GM23338 (cell line): ENCODE measurements around the gene ZCCHC8. TPM values are rescaled to one million over a fixed set of nuclear protein-coding genes. Genes with fewer than 3 reads are reported as not detected.

Experiments used
- ATAC-seq: fragments of 200-7000 bp; cut with Tn5 transposase; 3 replicates; pipeline ENCODE4 v1.9.1; 2020
- DNase-seq: peaks from one replicate; pipeline ENCODE4 v3.0.0-alpha.2; 2015; ENCODE audit warnings: low spot score
- H2AFZ ChIP-seq: fragments of 200-600 bp; sonication (generic); 2 replicates; pipeline ENCODE4 v1.8.0; 2016; ENCODE audit warnings: antibody characterized with exemption, mild to moderate bottlenecking, moderate library complexity
- H3F3A ChIP-seq: fragments of 200-600 bp; sonication (generic); replicated peaks from 2 replicates; pipeline ENCODE4 v1.8.0; 2017; ENCODE audit warnings: antibody characterized with exemption, mixed run types, low read depth
- H3K27ac ChIP-seq: fragments of 200-600 bp; sonication (generic); 2 replicates; pipeline ENCODE4 v1.6.1; 2016; ENCODE audit warnings: low read depth
- H3K27me3 ChIP-seq: fragments of 200-600 bp; sonication (generic); 2 replicates; pipeline ENCODE4 v1.8.0; 2016; ENCODE audit warnings: mild to moderate bottlenecking, mixed run types, moderate library complexity; ENCODE audit not compliant: insufficient read depth
- H3K36me3 ChIP-seq: fragments of 200-600 bp; sonication (generic); 2 replicates; pipeline ENCODE4 v1.8.0; 2016; ENCODE audit warnings: mild to moderate bottlenecking; ENCODE audit not compliant: insufficient read depth
- H3K4me1 ChIP-seq: fragments of 200-600 bp; sonication (generic); 2 replicates; pipeline ENCODE4 v1.8.0; 2016; ENCODE audit warnings: mild to moderate bottlenecking, moderate library complexity; ENCODE audit not compliant: insufficient read depth
- H3K4me2 ChIP-seq: fragments of 200-600 bp; sonication (generic); 2 replicates; pipeline ENCODE4 v1.7.1; 2017; ENCODE audit warnings: mixed run types
- H3K4me3 ChIP-seq: fragments of 200-600 bp; sonication (generic); 2 replicates; pipeline ENCODE4 v1.6.1; 2016; ENCODE audit warnings: mixed run types
- H3K79me2 ChIP-seq: fragments of 200-600 bp; sonication (generic); replicated peaks from 2 replicates; pipeline ENCODE4 v1.8.0; 2017; ENCODE audit warnings: mild to moderate bottlenecking; ENCODE audit not compliant: insufficient read depth
- H3K9me2 ChIP-seq: fragments of 200-600 bp; sonication (generic); 2 replicates; pipeline ENCODE4 v1.8.0; 2017; ENCODE audit not compliant: insufficient read depth
- H4K20me1 ChIP-seq: fragments of 200-600 bp; sonication (generic); replicated peaks from 2 replicates; pipeline ENCODE4 v1.8.0; 2017; ENCODE audit warnings: mild to moderate bottlenecking; ENCODE audit not compliant: insufficient read depth
- H3K27ac Mint-ChIP-seq: 2 replicates; pipeline ENCODE4 v1.8.0; 2020; ENCODE audit warnings: inconsistent platforms, mild to moderate bottlenecking, moderate library complexity, mixed read lengths
- H3K27me3 Mint-ChIP-seq: 3 replicates; pipeline ENCODE4 v1.8.0; 2022; ENCODE audit warnings: low read depth, mild to moderate bottlenecking, moderate library complexity, mixed read lengths, inconsistent platforms; ENCODE audit not compliant: insufficient read depth, poor library complexity
- H3K36me3 Mint-ChIP-seq: 3 replicates; pipeline ENCODE4 v1.8.0; 2021; ENCODE audit warnings: low read depth, mild to moderate bottlenecking, inconsistent platforms, moderate library complexity, mixed read lengths
- H3K4me1 Mint-ChIP-seq: 3 replicates; pipeline ENCODE4 v1.8.0; 2020; ENCODE audit warnings: mild to moderate bottlenecking, inconsistent platforms, mixed read lengths
- H3K4me3 Mint-ChIP-seq: 3 replicates; pipeline ENCODE4 v1.8.0; 2021; ENCODE audit warnings: moderate library complexity, mild to moderate bottlenecking, inconsistent platforms, mixed read lengths
- H3K9me3 Mint-ChIP-seq: 3 replicates; pipeline ENCODE4 v1.8.0; 2020; ENCODE audit warnings: moderate library complexity, mild to moderate bottlenecking, inconsistent platforms, mixed read lengths
- CREB1 ChIP-seq: fragments of 250-450 bp; sonication (Bioruptor Pico); IDR thresholded peaks from 2 replicates; pipeline ENCODE4 v1.5.0; 2020; ENCODE audit warnings: low read depth, mild to moderate bottlenecking, moderate library complexity
- EZH2 ChIP-seq: fragments of 200-600 bp; sonication (generic); IDR thresholded peaks from one replicate; pipeline ENCODE4 v1.8.0; 2017; ENCODE audit warnings: antibody characterized with exemption, mild to moderate bottlenecking, low read depth; ENCODE audit not compliant: unreplicated experiment
- EZH2phosphoT487 ChIP-seq: fragments of 200-600 bp; sonication (generic); IDR thresholded peaks from one replicate; pipeline ENCODE4 v1.8.1; 2018; ENCODE audit warnings: antibody characterized with exemption; ENCODE audit not compliant: unreplicated experiment
- JUNB ChIP-seq: IDR thresholded peaks from one replicate; pipeline ENCODE4 v1.6.1; 2016; ENCODE audit warnings: antibody characterized with exemption; ENCODE audit not compliant: unreplicated experiment
- NANOG ChIP-seq: IDR thresholded peaks from 2 replicates; pipeline ENCODE4 v1.6.1; 2016; ENCODE audit warnings: antibody characterized with exemption, borderline replicate concordance
- POLR2AphosphoS5 ChIP-seq: IDR thresholded peaks from 2 replicates; pipeline ENCODE4 v1.6.1; 2016; ENCODE audit warnings: antibody characterized with exemption, low read depth
- REST ChIP-seq: IDR thresholded peaks from one replicate; pipeline ENCODE4 v1.6.1; 2018; ENCODE audit warnings: antibody characterized with exemption; ENCODE audit not compliant: unreplicated experiment
- STAT1 ChIP-seq: IDR thresholded peaks from one replicate; pipeline ENCODE4 v1.6.1; 2016; ENCODE audit warnings: antibody characterized with exemption; ENCODE audit not compliant: unreplicated experiment
- ZNF114 ChIP-seq: fragments of 250-450 bp; sonication (Bioruptor Pico); IDR thresholded peaks from 2 replicates; pipeline ENCODE4 v1.5.0; 2020; ENCODE audit warnings: mild to moderate bottlenecking, moderate library complexity
- ZNF331 ChIP-seq: fragments of 250-450 bp; sonication (Bioruptor Pico); IDR thresholded peaks from 2 replicates; pipeline ENCODE4 v1.5.0; 2020; ENCODE audit warnings: low read depth, mild to moderate bottlenecking, moderate library complexity
- polyA plus RNA-seq: library from polyadenylated mRNA; unstranded; fragments of >200 nt; fragmentation: Nextera tagmentation; extraction: Ambion mirVana; gene quantifications from 2 replicates; pipeline ENCODE4 v1.2.1, GENCODE V29; 2016
- total RNA-seq: library from RNA; depleted of rRNA; stranded (reverse); fragments of >200 nt; shearing (Covaris generic); gene quantifications from 2 replicates; pipeline ENCODE4 v1.2.3, GENCODE V29; 2014
- TF ChIP-seq, protein P1 (sequence below), 2 experiments: fragments of 200-600 bp in 1 of 2; sonication (generic) in 1 of 2; conservative IDR thresholded peaks; 2 replicates each; pipeline versions ENCODE4 v1.5.1 to v1.6.1; 2016 to 2017; ENCODE audit warnings: antibody characterized with exemption in 2 of 2, low read depth in 2 of 2, mild to moderate bottlenecking in 2 of 2, moderate library complexity in 1 of 2
- TF ChIP-seq, protein P2 (sequence below): IDR thresholded peaks from 2 replicates; pipeline ENCODE4 v1.6.1; 2016; ENCODE audit warnings: antibody characterized with exemption
- TF ChIP-seq, protein P3 (sequence below): fragments of 250-450 bp; sonication (Bioruptor Pico); IDR thresholded peaks from 2 replicates; pipeline ENCODE4 v1.5.0; 2020; ENCODE audit warnings: mild to moderate bottlenecking, moderate library complexity

Gene ZCCHC8
- total and polyA plus RNA-seq, 2 experiments from 2014 or later: 23.9 to 39.0 TPM

- Histone ChIP-seq H3K4me3 (no peak overlapping the region), H3K27ac (no peak overlapping the region), H3K36me3 (peaks cover 46% of the 10 kb centered on the region), H4K20me1 (peaks cover 7% of the 10 kb centered on the region), H3K4me2 (no peak overlapping the region), H2AFZ (no peak overlapping the region), H3K79me2 (no peaks in the 10 kb centered on the region), H3K9me2 (no peaks in the 10 kb centered on the region), H3K27me3 (no peaks in the 10 kb centered on the region), H3F3A (0 out of 2 replicates have a peak, but pooled peaks cover 7% of the 10 kb centered on the region), H3K4me1 (no peaks in the 10 kb centered on the region)
- TF ChIP-seq CREB1 (CRISPR knock-in tag): no peak
- TF ChIP-seq POLR2AphosphoS5: no peak
- TF ChIP-seq, protein P1, sequence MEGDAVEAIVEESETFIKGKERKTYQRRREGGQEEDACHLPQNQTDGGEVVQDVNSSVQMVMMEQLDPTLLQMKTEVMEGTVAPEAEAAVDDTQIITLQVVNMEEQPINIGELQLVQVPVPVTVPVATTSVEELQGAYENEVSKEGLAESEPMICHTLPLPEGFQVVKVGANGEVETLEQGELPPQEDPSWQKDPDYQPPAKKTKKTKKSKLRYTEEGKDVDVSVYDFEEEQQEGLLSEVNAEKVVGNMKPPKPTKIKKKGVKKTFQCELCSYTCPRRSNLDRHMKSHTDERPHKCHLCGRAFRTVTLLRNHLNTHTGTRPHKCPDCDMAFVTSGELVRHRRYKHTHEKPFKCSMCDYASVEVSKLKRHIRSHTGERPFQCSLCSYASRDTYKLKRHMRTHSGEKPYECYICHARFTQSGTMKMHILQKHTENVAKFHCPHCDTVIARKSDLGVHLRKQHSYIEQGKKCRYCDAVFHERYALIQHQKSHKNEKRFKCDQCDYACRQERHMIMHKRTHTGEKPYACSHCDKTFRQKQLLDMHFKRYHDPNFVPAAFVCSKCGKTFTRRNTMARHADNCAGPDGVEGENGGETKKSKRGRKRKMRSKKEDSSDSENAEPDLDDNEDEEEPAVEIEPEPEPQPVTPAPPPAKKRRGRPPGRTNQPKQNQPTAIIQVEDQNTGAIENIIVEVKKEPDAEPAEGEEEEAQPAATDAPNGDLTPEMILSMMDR (conservative IDR thresholded peaks at IDR 0.05; ENCODE audit: low read depth in 2 of 2): no peak
- no peak for TF ChIP-seq EZH2
- TF ChIP-seq, protein P2, sequence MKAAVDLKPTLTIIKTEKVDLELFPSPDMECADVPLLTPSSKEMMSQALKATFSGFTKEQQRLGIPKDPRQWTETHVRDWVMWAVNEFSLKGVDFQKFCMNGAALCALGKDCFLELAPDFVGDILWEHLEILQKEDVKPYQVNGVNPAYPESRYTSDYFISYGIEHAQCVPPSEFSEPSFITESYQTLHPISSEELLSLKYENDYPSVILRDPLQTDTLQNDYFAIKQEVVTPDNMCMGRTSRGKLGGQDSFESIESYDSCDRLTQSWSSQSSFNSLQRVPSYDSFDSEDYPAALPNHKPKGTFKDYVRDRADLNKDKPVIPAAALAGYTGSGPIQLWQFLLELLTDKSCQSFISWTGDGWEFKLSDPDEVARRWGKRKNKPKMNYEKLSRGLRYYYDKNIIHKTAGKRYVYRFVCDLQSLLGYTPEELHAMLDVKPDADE: no peak
- TF ChIP-seq, protein P3, sequence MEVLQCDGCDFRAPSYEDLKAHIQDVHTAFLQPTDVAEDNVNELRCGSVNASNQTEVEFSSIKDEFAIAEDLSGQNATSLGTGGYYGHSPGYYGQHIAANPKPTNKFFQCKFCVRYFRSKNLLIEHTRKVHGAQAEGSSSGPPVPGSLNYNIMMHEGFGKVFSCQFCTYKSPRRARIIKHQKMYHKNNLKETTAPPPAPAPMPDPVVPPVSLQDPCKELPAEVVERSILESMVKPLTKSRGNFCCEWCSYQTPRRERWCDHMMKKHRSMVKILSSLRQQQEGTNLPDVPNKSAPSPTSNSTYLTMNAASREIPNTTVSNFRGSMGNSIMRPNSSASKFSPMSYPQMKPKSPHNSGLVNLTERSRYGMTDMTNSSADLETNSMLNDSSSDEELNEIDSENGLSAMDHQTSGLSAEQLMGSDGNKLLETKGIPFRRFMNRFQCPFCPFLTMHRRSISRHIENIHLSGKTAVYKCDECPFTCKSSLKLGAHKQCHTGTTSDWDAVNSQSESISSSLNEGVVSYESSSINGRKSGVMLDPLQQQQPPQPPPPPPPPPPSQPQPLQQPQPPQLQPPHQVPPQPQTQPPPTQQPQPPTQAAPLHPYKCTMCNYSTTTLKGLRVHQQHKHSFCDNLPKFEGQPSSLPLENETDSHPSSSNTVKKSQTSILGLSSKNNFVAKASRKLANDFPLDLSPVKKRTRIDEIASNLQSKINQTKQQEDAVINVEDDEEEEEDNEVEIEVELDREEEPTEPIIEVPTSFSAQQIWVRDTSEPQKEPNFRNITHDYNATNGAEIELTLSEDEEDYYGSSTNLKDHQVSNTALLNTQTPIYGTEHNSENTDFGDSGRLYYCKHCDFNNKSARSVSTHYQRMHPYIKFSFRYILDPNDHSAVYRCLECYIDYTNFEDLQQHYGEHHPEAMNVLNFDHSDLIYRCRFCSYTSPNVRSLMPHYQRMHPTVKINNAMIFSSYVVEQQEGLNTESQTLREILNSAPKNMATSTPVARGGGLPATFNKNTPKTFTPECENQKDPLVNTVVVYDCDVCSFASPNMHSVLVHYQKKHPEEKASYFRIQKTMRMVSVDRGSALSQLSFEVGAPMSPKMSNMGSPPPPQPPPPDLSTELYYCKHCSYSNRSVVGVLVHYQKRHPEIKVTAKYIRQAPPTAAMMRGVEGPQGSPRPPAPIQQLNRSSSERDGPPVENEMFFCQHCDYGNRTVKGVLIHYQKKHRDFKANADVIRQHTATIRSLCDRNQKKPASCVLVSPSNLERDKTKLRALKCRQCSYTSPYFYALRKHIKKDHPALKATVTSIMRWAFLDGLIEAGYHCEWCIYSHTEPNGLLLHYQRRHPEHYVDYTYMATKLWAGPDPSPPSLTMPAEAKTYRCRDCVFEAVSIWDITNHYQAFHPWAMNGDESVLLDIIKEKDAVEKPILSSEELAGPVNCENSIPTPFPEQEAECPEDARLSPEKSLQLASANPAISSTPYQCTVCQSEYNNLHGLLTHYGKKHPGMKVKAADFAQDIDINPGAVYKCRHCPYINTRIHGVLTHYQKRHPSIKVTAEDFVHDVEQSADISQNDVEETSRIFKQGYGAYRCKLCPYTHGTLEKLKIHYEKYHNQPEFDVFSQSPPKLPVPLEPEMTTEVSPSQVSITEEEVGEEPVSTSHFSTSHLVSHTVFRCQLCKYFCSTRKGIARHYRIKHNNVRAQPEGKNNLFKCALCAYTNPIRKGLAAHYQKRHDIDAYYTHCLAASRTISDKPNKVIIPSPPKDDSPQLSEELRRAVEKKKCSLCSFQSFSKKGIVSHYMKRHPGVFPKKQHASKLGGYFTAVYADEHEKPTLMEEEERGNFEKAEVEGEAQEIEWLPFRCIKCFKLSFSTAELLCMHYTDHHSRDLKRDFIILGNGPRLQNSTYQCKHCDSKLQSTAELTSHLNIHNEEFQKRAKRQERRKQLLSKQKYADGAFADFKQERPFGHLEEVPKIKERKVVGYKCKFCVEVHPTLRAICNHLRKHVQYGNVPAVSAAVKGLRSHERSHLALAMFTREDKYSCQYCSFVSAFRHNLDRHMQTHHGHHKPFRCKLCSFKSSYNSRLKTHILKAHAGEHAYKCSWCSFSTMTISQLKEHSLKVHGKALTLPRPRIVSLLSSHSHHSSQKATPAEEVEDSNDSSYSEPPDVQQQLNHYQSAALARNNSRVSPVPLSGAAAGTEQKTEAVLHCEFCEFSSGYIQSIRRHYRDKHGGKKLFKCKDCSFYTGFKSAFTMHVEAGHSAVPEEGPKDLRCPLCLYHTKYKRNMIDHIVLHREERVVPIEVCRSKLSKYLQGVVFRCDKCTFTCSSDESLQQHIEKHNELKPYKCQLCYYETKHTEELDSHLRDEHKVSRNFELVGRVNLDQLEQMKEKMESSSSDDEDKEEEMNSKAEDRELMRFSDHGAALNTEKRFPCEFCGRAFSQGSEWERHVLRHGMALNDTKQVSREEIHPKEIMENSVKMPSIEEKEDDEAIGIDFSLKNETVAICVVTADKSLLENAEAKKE: no peak
- no peak for TF ChIP-seq ZNF114 (CRISPR knock-in tag)
- TF ChIP-seq JUNB: no peak
- TF ChIP-seq NANOG: no peak
- no peak for TF ChIP-seq STAT1
- TF ChIP-seq EZH2phosphoT487: no peak
- no peak for TF ChIP-seq REST
- no peak for TF ChIP-seq ZNF331 (CRISPR knock-in tag)
- peaks cover 7% of the 10 kb centered on the region for H3K27me3 Mint-ChIP-seq
- H3K9me3 Mint-ChIP-seq: no peaks in the 10 kb centered on the region
- H3K27ac Mint-ChIP-seq: no peak overlapping the region
- no peak overlapping the region for H3K4me3 Mint-ChIP-seq
- ATAC-seq (no peak), DNase-seq (no peak)
- H3K36me3 Mint-ChIP-seq: peaks cover 62% of the 10 kb centered on the region
- H3K4me1 Mint-ChIP-seq: no peaks in the 10 kb centered on the region
Observed at GRCh38 chr12:122474324-122474716, 26.4 kb downstream of the ZCCHC8 start.
